ENCODE results near the gene ASPG. TPM values are rescaled to one million over a fixed set of nuclear protein-coding genes. Genes with fewer than 3 reads are reported as not detected.

ASPG gene
- total and polyA plus RNA-seq, 2 experiments from 2014 or later: not detected

DNA sequence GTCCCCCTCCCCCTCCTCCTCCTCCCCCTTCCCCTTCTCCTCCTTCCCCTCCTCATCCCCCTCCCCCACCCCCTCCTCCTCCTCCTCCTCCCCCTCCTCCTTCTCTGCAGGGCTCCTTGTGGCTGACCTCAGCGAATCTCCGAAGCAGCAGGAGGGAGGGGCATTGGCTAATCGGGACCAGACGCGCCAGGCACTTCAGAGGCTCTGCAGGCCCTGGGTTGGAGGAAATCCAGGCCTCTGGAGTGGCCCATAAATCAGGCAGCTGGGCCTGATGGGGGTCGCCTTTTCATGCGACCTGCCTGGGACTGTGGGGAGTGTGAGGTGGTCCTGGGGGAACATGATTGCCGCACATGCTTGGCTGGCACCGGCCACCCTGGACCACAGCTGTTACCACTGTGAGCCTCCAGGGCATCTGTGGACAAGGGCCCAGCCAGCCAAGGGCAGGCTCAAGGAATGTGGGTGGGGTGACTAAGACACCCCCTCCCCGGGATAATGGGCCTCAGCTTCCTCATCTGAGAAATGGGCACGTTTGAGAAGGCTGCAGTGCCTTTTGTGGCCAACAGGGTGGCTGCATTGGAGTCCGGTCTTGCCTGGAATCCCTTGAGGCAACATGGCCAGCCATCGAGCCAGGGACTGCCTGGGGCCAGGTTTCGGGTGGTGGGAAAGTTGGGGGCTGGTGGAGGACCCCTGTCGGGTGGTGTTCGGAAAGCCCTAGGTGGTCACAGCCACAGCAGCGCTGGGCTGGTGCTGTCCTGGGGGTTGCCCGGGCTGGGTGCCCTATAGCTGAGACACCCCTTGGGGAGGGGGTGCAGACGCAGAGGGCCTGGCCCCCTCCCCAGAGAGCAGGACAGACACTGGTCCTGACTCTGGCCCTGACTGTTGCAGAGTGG is 64.9 kb downstream of the ASPG start:
- Histone ChIP-seq H3K4me2 (ENCODE audit: unreplicated experiment) (no peak overlapping the region), H3K27ac (no peak overlapping the region)

DNA sequence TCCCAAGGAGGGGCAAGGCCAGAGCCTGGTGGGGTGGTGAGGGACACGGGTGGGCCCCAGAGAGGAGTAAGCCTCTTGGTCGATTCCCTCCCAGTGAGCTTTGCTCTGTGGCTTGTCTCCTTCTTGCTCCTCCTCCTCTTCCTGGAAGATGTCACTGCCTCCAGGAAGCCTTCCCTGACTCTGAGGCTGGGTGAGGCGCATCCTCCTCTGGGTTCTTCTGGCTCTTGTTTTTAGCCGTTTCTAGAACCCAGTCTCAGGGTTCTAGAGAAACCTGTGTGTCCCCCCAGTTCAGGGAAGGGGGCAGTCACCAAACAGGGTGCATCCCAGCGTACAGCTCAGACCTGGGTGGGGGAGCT is 65.5 kb downstream of the ASPG start:
- Histone ChIP-seq H3K79me2 (ENCODE audit: insufficient read depth) (no peaks in the 10 kb centered on the region), H4K20me1 (ENCODE audit: insufficient read depth) (no peaks in the 10 kb centered on the region), H3K9me2 (ENCODE audit: insufficient read depth) (no peaks in the 10 kb centered on the region), H3K27me3 (replicated peaks; ENCODE audit: insufficient read depth) (no peaks in the 10 kb centered on the region), H3K9ac (no peak overlapping the region), H3K36me3 (ENCODE audit: low read depth) (no peaks in the 10 kb centered on the region), H3K4me3 (no peak overlapping the region), H3K4me2 (ENCODE audit: unreplicated experiment) (no peak overlapping the region), H3K27ac (no peak overlapping the region), H3K9me3 (ENCODE audit: low read depth) (no peaks in the 10 kb centered on the region), H2AFZ (no peak overlapping the region), H3F3A (ENCODE audit: insufficient read depth) (no peaks in the 10 kb centered on the region), H3K4me1 (ENCODE audit: insufficient read depth) (no peaks in the 10 kb centered on the region)
- DNase-seq: no peak
- in situ Hi-C loops (cut with MboI): no loop called here
- WGBS, 2 experiments (ENCODE audit: low coverage in 1 of 2, low lambda C conversion rate in 2 of 2, missing lambda C conversion rate in 2 of 2): 61 to 67% methylated on average over 5 of the region's 5 CpGs
- TF ChIP-seq EZH2 (IDR thresholded peaks at IDR 0.05; ENCODE audit: insufficient read depth, poor library complexity, severe bottlenecking): no peak

More for the DNA sequence above, 64.9 kb downstream of the ASPG start:
- Histone ChIP-seq H3K27me3 (replicated peaks; ENCODE audit: insufficient read depth) (no peaks in the 10 kb centered on the region), H3K79me2 (ENCODE audit: insufficient read depth) (no peaks in the 10 kb centered on the region), H2AFZ (no peak overlapping the region), H3K4me1 (ENCODE audit: insufficient read depth) (no peaks in the 10 kb centered on the region), H3K4me3 (no peak overlapping the region), H4K20me1 (ENCODE audit: insufficient read depth) (no peaks in the 10 kb centered on the region), H3K36me3 (ENCODE audit: low read depth) (no peaks in the 10 kb centered on the region), H3K9ac (no peak overlapping the region), H3K9me3 (ENCODE audit: low read depth) (no peaks in the 10 kb centered on the region), H3F3A (ENCODE audit: insufficient read depth) (no peaks in the 10 kb centered on the region), H3K9me2 (ENCODE audit: insufficient read depth) (no peaks in the 10 kb centered on the region)
- 27 to 29% methylated on average over 18 to 19 of the region's 19 CpGs for WGBS, 2 experiments (ENCODE audit: low coverage in 1 of 2, low lambda C conversion rate in 2 of 2, missing lambda C conversion rate in 2 of 2)
- TF ChIP-seq EZH2phosphoT487 (IDR thresholded peaks at IDR 0.05; ENCODE audit: insufficient read depth, low read depth): no peak
- no peak for TF ChIP-seq EZH2 (IDR thresholded peaks at IDR 0.05; ENCODE audit: insufficient read depth, poor library complexity, severe bottlenecking)
- in situ Hi-C loops (cut with MboI): no loop called here
- DNase-seq: peak; percentile 36

DNA sequence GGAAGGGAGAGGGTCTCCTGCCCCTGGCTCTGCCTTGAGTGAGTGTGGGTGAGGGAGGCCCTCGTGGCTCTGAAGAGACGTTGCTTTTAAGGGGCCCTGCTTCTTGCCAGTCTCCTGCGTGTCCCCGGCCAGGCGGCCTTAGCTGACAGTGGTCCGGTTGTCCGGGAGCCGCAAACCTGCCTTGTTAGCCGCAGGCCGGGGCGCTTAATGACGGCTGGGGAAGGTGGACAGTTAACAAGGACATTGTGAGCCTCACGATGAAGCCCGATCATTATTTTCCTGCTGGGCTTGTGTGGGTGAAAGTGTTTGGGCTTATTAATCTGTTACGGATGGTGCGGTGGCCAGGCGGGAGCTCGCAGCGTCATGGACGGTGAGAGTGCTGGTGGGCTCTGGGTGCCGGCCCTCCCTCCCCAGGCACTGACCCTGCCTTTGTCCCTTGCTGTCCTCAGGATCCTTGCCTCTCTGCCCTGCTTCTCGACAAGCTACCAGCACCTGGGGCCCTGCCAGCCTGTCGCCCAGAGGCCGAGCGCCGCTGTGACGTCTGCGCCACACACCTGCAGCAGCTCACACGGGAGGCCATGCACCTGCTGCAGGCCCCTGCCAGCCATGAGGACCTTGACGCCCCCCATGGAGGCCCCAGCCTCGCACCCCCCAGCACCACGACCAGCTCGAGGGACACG is 66.2 kb downstream of the ASPG start:
- no peaks in the 10 kb centered on the region for H4K20me1 ChIP-seq (ENCODE audit: insufficient read depth)
- H3K9ac ChIP-seq: no peak overlapping the region
- TF ChIP-seq EZH2phosphoT487 (IDR thresholded peaks at IDR 0.05; ENCODE audit: insufficient read depth, low read depth) (no peak), EZH2 (IDR thresholded peaks at IDR 0.05; ENCODE audit: insufficient read depth, poor library complexity, severe bottlenecking) (no peak)
- no peak overlapping the region for H2AFZ ChIP-seq
- no peaks in the 10 kb centered on the region for H3K9me2 ChIP-seq (ENCODE audit: insufficient read depth)
- H3K36me3 ChIP-seq (ENCODE audit: low read depth): no peaks in the 10 kb centered on the region
- no peaks in the 10 kb centered on the region for H3F3A ChIP-seq (ENCODE audit: insufficient read depth)
- H3K4me3 ChIP-seq: no peak overlapping the region
- H3K27me3 ChIP-seq (replicated peaks; ENCODE audit: insufficient read depth): no peaks in the 10 kb centered on the region
- 84 to 86% methylated on average over 33 of the region's 34 CpGs for WGBS, 2 experiments (ENCODE audit: low coverage in 1 of 2, low lambda C conversion rate in 2 of 2, missing lambda C conversion rate in 2 of 2)
- in situ Hi-C loops (cut with MboI): no loop called here
- no peaks in the 10 kb centered on the region for H3K4me1 ChIP-seq (ENCODE audit: insufficient read depth)
- no peak overlapping the region for H3K4me2 ChIP-seq (ENCODE audit: unreplicated experiment)
- H3K27ac ChIP-seq: no peak overlapping the region
- no peak for DNase-seq
- no peaks in the 10 kb centered on the region for H3K79me2 ChIP-seq (ENCODE audit: insufficient read depth)
- no peaks in the 10 kb centered on the region for H3K9me3 ChIP-seq (ENCODE audit: low read depth)

DNA sequence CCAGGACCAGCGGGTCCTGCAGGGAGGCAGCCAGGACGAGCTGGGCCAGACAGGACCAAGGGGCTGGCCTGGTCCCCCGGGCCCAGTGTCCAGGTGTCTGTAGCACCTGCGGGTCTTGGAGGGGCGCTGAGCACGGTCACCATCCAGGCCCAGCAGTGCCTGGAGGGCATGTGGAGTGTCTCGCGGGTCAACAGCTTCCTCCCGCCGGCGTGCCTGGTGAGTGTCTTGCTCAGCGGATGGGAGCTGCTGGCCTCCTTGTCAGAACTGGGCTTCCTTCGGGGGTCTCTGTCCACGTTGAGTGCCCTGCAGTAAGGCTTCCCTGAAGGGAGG is 66.7 kb downstream of the ASPG start:
- in situ Hi-C loops (cut with MboI): no loop called here
- TF ChIP-seq EZH2phosphoT487 (IDR thresholded peaks at IDR 0.05; ENCODE audit: insufficient read depth, low read depth): no peak
- no peak for TF ChIP-seq EZH2 (IDR thresholded peaks at IDR 0.05; ENCODE audit: insufficient read depth, poor library complexity, severe bottlenecking)

More for the DNA sequence above, 66.7 kb downstream of the ASPG start:
- Histone ChIP-seq H3F3A (ENCODE audit: insufficient read depth) (no peaks in the 10 kb centered on the region), H3K4me3 (no peak overlapping the region), H3K9me3 (ENCODE audit: low read depth) (no peaks in the 10 kb centered on the region), H2AFZ (no peak overlapping the region), H3K9ac (no peak overlapping the region), H3K27me3 (replicated peaks; ENCODE audit: insufficient read depth) (no peaks in the 10 kb centered on the region), H3K36me3 (ENCODE audit: low read depth) (no peaks in the 10 kb centered on the region), H3K4me1 (ENCODE audit: insufficient read depth) (no peaks in the 10 kb centered on the region), H3K27ac (no peak overlapping the region), H4K20me1 (ENCODE audit: insufficient read depth) (no peaks in the 10 kb centered on the region), H3K9me2 (ENCODE audit: insufficient read depth) (no peaks in the 10 kb centered on the region), H3K4me2 (ENCODE audit: unreplicated experiment) (no peak overlapping the region), H3K79me2 (ENCODE audit: insufficient read depth) (no peaks in the 10 kb centered on the region)
- DNase-seq: no peak
- WGBS, 2 experiments (ENCODE audit: low coverage in 1 of 2, low lambda C conversion rate in 2 of 2, missing lambda C conversion rate in 2 of 2): 74 to 81% methylated on average over 13 to 14 of the region's 14 CpGs

Data from GM23248 (cell line).